HepG2 (cell line): ENCODE measurements around the gene PTPN14. TPM values are rescaled to one million over a fixed set of nuclear protein-coding genes. Genes with fewer than 3 reads are reported as not detected.

ENCODE experiments used
- ATAC-seq: fragments of 200-7000 bp; cut with Tn5 transposase; 3 replicates; pipeline ENCODE4 v1.9.1; 2020; ENCODE audit warnings: mild to moderate bottlenecking, moderate library complexity
- BruUV-seq: library from RNA; stranded (reverse); fragments of 400-500 nt; replicated peaks from 2 replicates; lab custom pipeline; 2021; lab: Mats Ljungman, UMichigan
- CTCF ChIA-PET: fragments of 300-600 bp; formaldehyde crosslinking; extraction: SDS; loops from one replicate; lab custom pipeline; 2021; ENCODE audit warnings: low total read pairs, inconsistent platforms, low intra/inter-chr PET ratio; lab: Yijun Ruan, JAX
- POLR2A ChIA-PET: fragments of 350-600 bp; sonication (Branson Sonifier 250); formaldehyde crosslinking; loops from one replicate; lab custom pipeline; 2020; ENCODE audit warnings: antibody characterized with exemption, inconsistent platforms; lab: Yijun Ruan, JAX
- DNase-seq: peaks from one replicate; pipeline ENCODE4 v3.0.0-alpha.2; 2015; ENCODE audit warnings: low spot score
- FAIRE-seq: peaks from 3 replicates; lab custom pipeline; 2011; peaks lifted over from hg19 to GRCh38; lab: Jason Lieb, UNC
- H2AFZ ChIP-seq: one replicate; pipeline ENCODE4 v1.6.1; 2011; ENCODE audit warnings: low read length, inconsistent platforms
- H3K27ac ChIP-seq: fragments of 300-600 bp; 3 replicates; pipeline ENCODE4 v1.8.0; 2011; ENCODE audit warnings: mixed run types, mild to moderate bottlenecking, mixed read lengths, low read length, inconsistent platforms; ENCODE audit not compliant: insufficient read depth; ENCODE audit errors: extremely low read length
- H3K27me3 ChIP-seq, 2 experiments: fragments of 200-600 bp in 1 of 2; 2 replicates in 1 of 2; 3 replicates in 1 of 2; pipeline versions ENCODE4 v1.6.0 to v1.8.0; 2011; ENCODE audit warnings: low read length in 2 of 2, mild to moderate bottlenecking in 2 of 2, moderate library complexity in 2 of 2, inconsistent platforms in 1 of 2; ENCODE audit not compliant: insufficient read depth in 2 of 2, control insufficient read depth in 1 of 2
- H3K36me3 ChIP-seq, 2 experiments: fragments of 200-600 bp in 1 of 2; replicated peaks in 1 of 2; 2 replicates in 1 of 2; 3 replicates in 1 of 2; pipeline versions ENCODE4 v1.5.1 to v1.8.0; 2011; ENCODE audit warnings: low read length in 2 of 2, inconsistent platforms in 1 of 2; ENCODE audit not compliant: insufficient read depth in 2 of 2, control insufficient read depth in 1 of 2
- H3K4me1 ChIP-seq: 2 replicates; pipeline ENCODE4 v1.5.1; 2012; ENCODE audit warnings: low read length, inconsistent platforms; ENCODE audit not compliant: insufficient read depth
- H3K4me2 ChIP-seq: 2 replicates; pipeline ENCODE4 v1.6.0; 2011; ENCODE audit warnings: low read depth, low read length, inconsistent platforms
- H3K4me3 ChIP-seq, 3 experiments: fragments of 200-600 bp in 1 of 3; sonication (generic), shearing (Covaris generic) in 1 of 3; replicated peaks in 1 of 3; 2 replicates each; pipeline ENCODE4 v1.5.1; 2011 to 2016; ENCODE audit warnings: low read length in 3 of 3, inconsistent platforms in 2 of 3, low read depth in 2 of 3, mild to moderate bottlenecking in 2 of 3, control low read depth in 1 of 3, mixed read lengths in 1 of 3; ENCODE audit not compliant: insufficient read depth in 1 of 3
- H3K79me2 ChIP-seq: one replicate; pipeline ENCODE4 v1.6.1; 2011; ENCODE audit warnings: low read length, inconsistent platforms; ENCODE audit not compliant: insufficient read depth
- H3K9ac ChIP-seq: 2 replicates; pipeline ENCODE4 v1.6.0; 2011; ENCODE audit warnings: mild to moderate bottlenecking, low read depth, low read length, inconsistent platforms; ENCODE audit not compliant: insufficient read depth
- H3K9me3 ChIP-seq: 2 replicates; pipeline ENCODE4 v1.5.1; 2012; ENCODE audit warnings: mild to moderate bottlenecking, low read length
- H4K20me1 ChIP-seq: 2 replicates; pipeline ENCODE4 v1.6.0; 2011; ENCODE audit warnings: inconsistent platforms, mild to moderate bottlenecking, low read length, moderate library complexity; ENCODE audit not compliant: insufficient read depth
- AGO2 ChIP-seq: fragments of 200-400 bp; formaldehyde crosslinking; optimal IDR thresholded peaks from 2 replicates; pipeline ENCODE3; 2017; ENCODE audit warnings: mild to moderate bottlenecking, low read depth, low read length, moderate library complexity
- YY1 ChIP-seq: IDR thresholded peaks from 2 replicates; pipeline ENCODE4 v1.6.1; 2011; ENCODE audit warnings: low read length, low read depth, moderate library complexity, mild to moderate bottlenecking; ENCODE audit not compliant: insufficient read depth, insufficient replicate concordance
- ZKSCAN5 ChIP-seq: sonication (generic); formaldehyde crosslinking; IDR thresholded peaks from 2 replicates; pipeline ENCODE4 v1.5.1; 2020; ENCODE audit warnings: mild to moderate bottlenecking, missing genetic modification reagents
- WGBS: methylation state at CpG from one replicate; pipeline ENCODE4 v1.1.6; 2017; ENCODE audit warnings: low lambda C conversion rate; 5-methylcytosine and 5-hydroxymethylcytosine counted together
- in situ Hi-C: cut with HindIII; loops from 2 replicates; pipeline ENCODE4 v1.10.0; 2017; ENCODE audit warnings: low pct_unique_long_range_greater_than_20kb; ENCODE audit not compliant: extremely low pct_ligation_motif_present
- intact Hi-C: fragments of 100-400 bp; cut with micrococcal nuclease; formaldehyde crosslinking; loops from one replicate; pipeline ENCODE4 v1.10.0; 2022; ENCODE audit not compliant: unreplicated experiment
- polyA plus RNA-seq, 8 experiments: library from polyadenylated mRNA; depleted of rRNA in 3 of 8; stranded (reverse) in 7 of 8; unstranded in 1 of 8; fragments of >200 nt; fragmentation: Illumina TruSeq in 4 of 8; extraction: Trizol in 4 of 8; gene quantifications; 2 replicates each; pipeline versions ENCODE4 v1.2.1 to v1.2.3, GENCODE V29; 2011 to 2016; ENCODE audit warnings: low read depth in 4 of 8, missing spikeins in 1 of 8, mixed read lengths in 1 of 8; ENCODE audit not compliant: insufficient read depth in 1 of 8
- total RNA-seq, 5 experiments: library from RNA; depleted of rRNA; stranded (reverse); fragments of >200 nt; fragmentation: Illumina TruSeq; extraction: Trizol; gene quantifications; 2 replicates each; pipeline ENCODE4 v1.2.3, GENCODE V29; 2016; ENCODE audit warnings: low read depth in 1 of 5
- TF ChIP-seq, protein P1 (sequence below): sonication (generic); formaldehyde crosslinking; IDR thresholded peaks from 2 replicates; pipeline ENCODE4 v1.8.0; 2022; ENCODE audit warnings: missing genetic modification reagents, mild to moderate bottlenecking, moderate library complexity, borderline replicate concordance
- TF ChIP-seq, protein P2 (sequence below): sonication (generic); formaldehyde crosslinking; IDR thresholded peaks from 2 replicates; pipeline ENCODE4 v1.4.0; 2020; ENCODE audit warnings: missing genetic modification reagents
- TF ChIP-seq, protein P3 (sequence below): sonication (generic); formaldehyde crosslinking; IDR thresholded peaks from 2 replicates; pipeline ENCODE4 v1.5.0; 2020; ENCODE audit warnings: missing genetic modification reagents
- TF ChIP-seq, protein P4 (sequence below): sonication (generic); formaldehyde crosslinking; IDR thresholded peaks from 2 replicates; pipeline ENCODE4 v1.8.1; 2023; ENCODE audit warnings: mild to moderate bottlenecking, missing genetic modification reagents, borderline replicate concordance
- TF ChIP-seq, protein P5 (sequence below): sonication (generic); formaldehyde crosslinking; conservative IDR thresholded peaks from 2 replicates; pipeline ENCODE4 v1.4.0; 2020; ENCODE audit warnings: mild to moderate bottlenecking, missing genetic modification reagents, moderate library complexity
- TF ChIP-seq, protein P6 (sequence below): sonication (generic); formaldehyde crosslinking; IDR thresholded peaks from 2 replicates; pipeline ENCODE4 v1.5.0; 2020; ENCODE audit warnings: missing genetic modification reagents

The PTPN14 gene
- total and polyA plus RNA-seq, 2 of the 13 experiments (the other 11 are each of a cell fraction or from before 2014, with no cell fraction given): 3.9 to 4.7 TPM

DNA sequence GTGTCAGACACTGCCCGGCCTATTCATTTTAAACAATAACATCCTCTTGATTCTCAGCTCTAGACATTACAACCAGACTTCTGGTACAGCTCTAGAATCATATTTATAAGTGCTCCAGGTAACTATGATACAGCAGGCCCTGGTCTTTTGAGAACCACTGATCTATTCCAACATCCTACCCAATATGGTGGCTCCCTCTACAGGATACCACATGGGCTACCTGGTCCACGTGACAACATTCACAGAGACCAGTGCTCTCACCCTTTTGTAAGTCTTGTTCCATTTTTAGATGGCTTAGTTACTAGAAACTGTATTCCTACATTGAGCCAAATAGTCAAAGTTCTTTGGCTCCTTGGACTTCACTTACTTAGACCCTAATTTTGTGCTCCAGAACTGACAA lies 102.9 kb downstream of the PTPN14 start (continued):
- TF ChIP-seq, protein P1, sequence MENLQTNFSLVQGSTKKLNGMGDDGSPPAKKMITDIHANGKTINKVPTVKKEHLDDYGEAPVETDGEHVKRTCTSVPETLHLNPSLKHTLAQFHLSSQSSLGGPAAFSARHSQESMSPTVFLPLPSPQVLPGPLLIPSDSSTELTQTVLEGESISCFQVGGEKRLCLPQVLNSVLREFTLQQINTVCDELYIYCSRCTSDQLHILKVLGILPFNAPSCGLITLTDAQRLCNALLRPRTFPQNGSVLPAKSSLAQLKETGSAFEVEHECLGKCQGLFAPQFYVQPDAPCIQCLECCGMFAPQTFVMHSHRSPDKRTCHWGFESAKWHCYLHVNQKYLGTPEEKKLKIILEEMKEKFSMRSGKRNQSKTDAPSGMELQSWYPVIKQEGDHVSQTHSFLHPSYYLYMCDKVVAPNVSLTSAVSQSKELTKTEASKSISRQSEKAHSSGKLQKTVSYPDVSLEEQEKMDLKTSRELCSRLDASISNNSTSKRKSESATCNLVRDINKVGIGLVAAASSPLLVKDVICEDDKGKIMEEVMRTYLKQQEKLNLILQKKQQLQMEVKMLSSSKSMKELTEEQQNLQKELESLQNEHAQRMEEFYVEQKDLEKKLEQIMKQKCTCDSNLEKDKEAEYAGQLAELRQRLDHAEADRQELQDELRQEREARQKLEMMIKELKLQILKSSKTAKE: no peak
- TF ChIP-seq ZKSCAN5 (CRISPR knock-in tag) (no peak), AGO2 (no peak)
- TF ChIP-seq, protein P2, sequence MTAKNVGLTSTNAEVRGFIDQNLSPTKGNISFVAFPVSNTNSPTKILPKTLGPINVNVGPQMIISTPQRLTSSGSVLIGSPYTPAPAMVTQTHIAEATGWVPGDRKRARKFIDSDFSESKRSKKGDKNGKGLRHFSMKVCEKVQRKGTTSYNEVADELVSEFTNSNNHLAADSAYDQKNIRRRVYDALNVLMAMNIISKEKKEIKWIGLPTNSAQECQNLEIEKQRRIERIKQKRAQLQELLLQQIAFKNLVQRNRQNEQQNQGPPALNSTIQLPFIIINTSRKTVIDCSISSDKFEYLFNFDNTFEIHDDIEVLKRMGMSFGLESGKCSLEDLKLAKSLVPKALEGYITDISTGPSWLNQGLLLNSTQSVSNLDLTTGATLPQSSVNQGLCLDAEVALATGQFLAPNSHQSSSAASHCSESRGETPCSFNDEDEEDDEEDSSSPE (CRISPR knock-in tag): no peak
- TF ChIP-seq, protein P3, sequence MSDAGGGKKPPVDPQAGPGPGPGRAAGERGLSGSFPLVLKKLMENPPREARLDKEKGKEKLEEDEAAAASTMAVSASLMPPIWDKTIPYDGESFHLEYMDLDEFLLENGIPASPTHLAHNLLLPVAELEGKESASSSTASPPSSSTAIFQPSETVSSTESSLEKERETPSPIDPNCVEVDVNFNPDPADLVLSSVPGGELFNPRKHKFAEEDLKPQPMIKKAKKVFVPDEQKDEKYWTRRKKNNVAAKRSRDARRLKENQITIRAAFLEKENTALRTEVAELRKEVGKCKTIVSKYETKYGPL (CRISPR knock-in tag): no peak
- TF ChIP-seq, protein P4, sequence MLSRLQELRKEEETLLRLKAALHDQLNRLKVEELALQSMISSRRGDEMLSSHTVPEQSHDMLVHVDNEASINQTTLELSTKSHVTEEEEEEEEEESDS: no peak

DNA sequence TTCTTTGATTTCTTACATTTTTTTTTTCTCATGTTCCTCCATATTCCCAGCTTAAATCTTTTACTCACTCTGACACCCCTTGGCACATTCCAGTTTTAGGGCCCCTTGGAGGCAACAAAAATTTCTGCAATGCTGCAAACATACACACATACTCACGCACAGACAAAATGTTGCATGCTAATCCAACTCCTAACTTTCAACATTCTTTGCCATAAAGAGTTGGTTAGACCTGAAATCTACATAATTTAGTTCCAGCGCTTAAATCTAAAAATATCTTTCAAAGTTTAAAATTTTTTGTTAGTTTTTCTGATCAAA lies 103.9 kb downstream of the PTPN14 start:
- H4K20me1 ChIP-seq: no peaks in the 10 kb centered on the region
- no peak for TF ChIP-seq YY1
- TF ChIP-seq, protein P5, sequence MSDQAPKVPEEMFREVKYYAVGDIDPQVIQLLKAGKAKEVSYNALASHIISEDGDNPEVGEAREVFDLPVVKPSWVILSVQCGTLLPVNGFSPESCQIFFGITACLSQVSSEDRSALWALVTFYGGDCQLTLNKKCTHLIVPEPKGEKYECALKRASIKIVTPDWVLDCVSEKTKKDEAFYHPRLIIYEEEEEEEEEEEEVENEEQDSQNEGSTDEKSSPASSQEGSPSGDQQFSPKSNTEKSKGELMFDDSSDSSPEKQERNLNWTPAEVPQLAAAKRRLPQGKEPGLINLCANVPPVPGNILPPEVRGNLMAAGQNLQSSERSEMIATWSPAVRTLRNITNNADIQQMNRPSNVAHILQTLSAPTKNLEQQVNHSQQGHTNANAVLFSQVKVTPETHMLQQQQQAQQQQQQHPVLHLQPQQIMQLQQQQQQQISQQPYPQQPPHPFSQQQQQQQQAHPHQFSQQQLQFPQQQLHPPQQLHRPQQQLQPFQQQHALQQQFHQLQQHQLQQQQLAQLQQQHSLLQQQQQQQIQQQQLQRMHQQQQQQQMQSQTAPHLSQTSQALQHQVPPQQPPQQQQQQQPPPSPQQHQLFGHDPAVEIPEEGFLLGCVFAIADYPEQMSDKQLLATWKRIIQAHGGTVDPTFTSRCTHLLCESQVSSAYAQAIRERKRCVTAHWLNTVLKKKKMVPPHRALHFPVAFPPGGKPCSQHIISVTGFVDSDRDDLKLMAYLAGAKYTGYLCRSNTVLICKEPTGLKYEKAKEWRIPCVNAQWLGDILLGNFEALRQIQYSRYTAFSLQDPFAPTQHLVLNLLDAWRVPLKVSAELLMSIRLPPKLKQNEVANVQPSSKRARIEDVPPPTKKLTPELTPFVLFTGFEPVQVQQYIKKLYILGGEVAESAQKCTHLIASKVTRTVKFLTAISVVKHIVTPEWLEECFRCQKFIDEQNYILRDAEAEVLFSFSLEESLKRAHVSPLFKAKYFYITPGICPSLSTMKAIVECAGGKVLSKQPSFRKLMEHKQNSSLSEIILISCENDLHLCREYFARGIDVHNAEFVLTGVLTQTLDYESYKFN: 0 out of 2 replicates have a peak, but pooled peaks have one; percentile 3
- TF ChIP-seq, protein P6, sequence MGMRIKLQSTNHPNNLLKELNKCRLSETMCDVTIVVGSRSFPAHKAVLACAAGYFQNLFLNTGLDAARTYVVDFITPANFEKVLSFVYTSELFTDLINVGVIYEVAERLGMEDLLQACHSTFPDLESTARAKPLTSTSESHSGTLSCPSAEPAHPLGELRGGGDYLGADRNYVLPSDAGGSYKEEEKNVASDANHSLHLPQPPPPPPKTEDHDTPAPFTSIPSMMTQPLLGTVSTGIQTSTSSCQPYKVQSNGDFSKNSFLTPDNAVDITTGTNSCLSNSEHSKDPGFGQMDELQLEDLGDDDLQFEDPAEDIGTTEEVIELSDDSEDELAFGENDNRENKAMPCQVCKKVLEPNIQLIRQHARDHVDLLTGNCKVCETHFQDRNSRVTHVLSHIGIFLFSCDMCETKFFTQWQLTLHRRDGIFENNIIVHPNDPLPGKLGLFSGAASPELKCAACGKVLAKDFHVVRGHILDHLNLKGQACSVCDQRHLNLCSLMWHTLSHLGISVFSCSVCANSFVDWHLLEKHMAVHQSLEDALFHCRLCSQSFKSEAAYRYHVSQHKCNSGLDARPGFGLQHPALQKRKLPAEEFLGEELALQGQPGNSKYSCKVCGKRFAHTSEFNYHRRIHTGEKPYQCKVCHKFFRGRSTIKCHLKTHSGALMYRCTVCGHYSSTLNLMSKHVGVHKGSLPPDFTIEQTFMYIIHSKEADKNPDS (CRISPR knock-in tag): no peak
- H3K4me3 ChIP-seq: peak overlapping the region in 2 of 3 experiments; percentile 56 to 62; a peak in 2 of 6 replicates
- H3K9ac ChIP-seq: peak overlapping the region; percentile 35
- H3K27me3 ChIP-seq: no peaks in the 10 kb centered on the region; a peak in 1 of 5 replicates
- peaks cover 20% of the 10 kb centered on the region for H3K4me1 ChIP-seq
- intact Hi-C loops: loop anchor here (1.0 to 5.0 kb wide), 3 partner anchors 8 to 104 kb away; partner anchors contain the start of gene PTPN14
- BruUV-seq: no TSS peak
- 88% methylated on average over 2 of the region's 2 CpGs for WGBS
- CTCF ChIA-PET: no interaction called here
- 0 out of 5 replicates have a peak, but pooled peaks cover 0 to 2% of the 10 kb centered on the region in 2 experiments for H3K36me3 ChIP-seq
- FAIRE-seq: no peak
- in situ Hi-C loops: no loop called here
- H3K27ac ChIP-seq: peak overlapping the region; percentile 28
- POLR2A ChIA-PET: interaction anchor here (1.2 kb wide), 1 partner anchor 26 kb away, joined by 4 read pairs; no protein-coding TSS in a partner anchor
- no peak for DNase-seq
- H3K79me2 ChIP-seq: no peaks in the 10 kb centered on the region
- ATAC-seq: peak; percentile 30; the same call in 2 of the 3 replicates
- H2AFZ ChIP-seq: no peak overlapping the region
- H3K9me3 ChIP-seq: no peaks in the 10 kb centered on the region
- peak overlapping the region; percentile 80 for H3K4me2 ChIP-seq
